Coronary artery (tissue), 2 donors: ENCODE data around the gene DISC1.

Experiments
- DNase-seq: peaks from one replicate; pipeline ENCODE4 v3.0.0-alpha.2; 2017; ENCODE audit warnings: low spot score
- H3K27ac ChIP-seq, 2 donors: fragments of 200-600 bp; sonication (generic); one replicate each; pipeline ENCODE4 v1.5.1; 2016 to 2019
- H3K4me3 ChIP-seq: fragments of 200-600 bp; sonication (generic); 2 replicates; pipeline ENCODE4 v1.5.1; 2016; ENCODE audit warnings: mild to moderate bottlenecking, moderate library complexity
- CTCF ChIP-seq: fragments of 200-600 bp; sonication (generic); IDR thresholded peaks from one replicate; pipeline ENCODE4 v1.5.1; 2019; ENCODE audit warnings: antibody characterized with exemption

The DISC1 gene

GRCh38 chr1:232090816-232091215, 464.2 kb downstream of the DISC1 start:
- DNase-seq: no peak
- Histone ChIP-seq H3K4me3 (no peak overlapping the region), H3K27ac (no peak overlapping the region)
- TF ChIP-seq CTCF: no peak
